HG03139 (cell line): ENCODE results near the gene LRRC8C.

Experiments
- ATAC-seq: cut with Tn5 transposase; IDR thresholded peaks from one replicate; pipeline ENCODE4 v1.9.1; 2021; ENCODE audit not compliant: unreplicated experiment

LRRC8C gene

GRCh38 chr1:89633248-89633799 is 404 bp downstream of the LRRC8C start:
- ATAC-seq = peak; percentile 53

DNA sequence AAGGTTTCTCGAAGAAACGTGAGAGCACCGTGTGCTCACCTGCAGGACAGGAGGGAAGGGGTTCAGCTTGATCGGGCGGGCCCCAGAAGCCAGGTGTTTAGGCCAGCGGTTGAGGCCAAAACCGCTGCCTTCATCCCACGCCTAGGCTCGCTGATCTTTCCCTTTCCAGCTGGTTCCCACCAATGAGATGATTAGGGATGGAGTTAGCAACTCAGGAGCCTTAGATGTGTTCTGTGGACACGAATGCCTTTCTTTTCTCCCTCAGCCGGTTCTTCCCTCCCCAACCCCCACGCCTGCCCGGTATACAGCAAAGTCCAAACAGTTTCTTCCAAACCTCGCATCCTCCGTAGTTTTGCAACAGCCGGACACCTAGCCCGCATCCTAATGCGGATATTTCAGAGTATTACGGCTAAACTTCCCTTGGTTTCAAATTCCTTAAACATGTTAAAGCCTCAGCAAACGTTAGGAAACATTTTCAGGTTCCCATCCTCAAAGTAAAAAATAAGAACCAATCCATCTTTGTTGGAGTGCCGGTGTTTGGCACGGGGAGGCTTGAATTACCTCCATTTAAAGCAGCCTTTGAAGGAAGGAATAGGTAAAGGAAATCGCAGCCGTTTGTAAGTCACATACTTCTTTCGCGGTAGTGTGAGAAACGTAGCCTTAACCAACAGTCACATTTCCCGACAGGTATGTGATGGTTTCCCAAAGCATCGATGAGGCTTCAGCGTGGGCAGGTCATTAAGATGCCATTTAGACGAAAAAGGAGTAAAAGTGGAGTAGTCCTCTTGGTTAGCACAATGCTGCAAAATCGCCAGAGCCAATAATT is 1.1 kb downstream of the LRRC8C start:
- ATAC-seq = no peak

DNA sequence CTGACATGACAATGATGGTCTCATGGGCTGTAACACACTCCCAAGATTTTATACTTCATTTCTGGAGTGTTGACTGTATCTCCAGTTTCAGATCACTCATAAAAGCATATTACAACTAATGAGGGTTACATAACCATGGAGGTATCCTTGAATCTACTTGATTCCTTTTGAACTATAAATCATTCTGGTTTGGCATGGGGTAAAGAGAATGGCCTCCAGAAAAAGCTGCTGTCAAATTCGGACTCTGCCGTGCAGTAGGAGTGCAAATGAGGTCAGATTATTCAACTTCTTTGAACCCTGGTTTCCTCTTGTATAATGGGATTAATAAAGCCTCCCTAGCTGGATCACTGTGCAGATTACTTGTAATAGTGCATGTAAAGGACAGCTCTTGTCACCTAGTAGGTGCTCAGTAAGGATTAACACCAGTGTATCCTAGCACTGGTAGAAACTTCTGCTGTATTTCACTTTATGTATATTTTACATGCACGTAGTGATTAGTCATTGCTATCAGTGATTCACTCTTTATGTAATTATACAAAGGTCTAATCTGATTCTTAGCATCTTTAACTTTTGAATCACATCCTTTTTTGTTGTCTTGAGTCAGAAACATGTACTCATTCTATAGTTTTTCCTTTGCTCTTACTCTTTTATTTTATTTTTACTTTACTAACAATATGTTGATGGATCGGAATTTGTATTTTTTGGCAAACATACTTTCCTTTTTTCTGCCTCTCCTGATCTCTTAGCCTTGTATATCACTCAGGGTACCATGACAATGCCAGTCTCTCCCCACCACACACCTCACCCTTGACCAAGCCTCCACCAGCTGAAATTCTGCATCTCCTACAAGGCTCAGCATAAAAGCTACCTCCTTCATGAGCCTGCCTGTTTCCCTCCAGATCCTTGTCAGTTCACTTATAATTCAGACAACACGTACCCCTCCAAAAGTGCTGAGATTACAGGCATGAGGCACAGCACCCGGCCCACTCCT is 3.2 kb downstream of the LRRC8C start:
- no peak for ATAC-seq

- ATAC-seq = no peak
Observed at GRCh38 chr1:89637496-89637895, 4.6 kb downstream of the LRRC8C start.

- no peak for ATAC-seq
Observed at GRCh38 chr1:89640440-89640839, 7.5 kb downstream of the LRRC8C start.

- ATAC-seq = no peak
Observed at GRCh38 chr1:89641781-89642180, 8.9 kb downstream of the LRRC8C start.

- no peak for ATAC-seq
Observed at GRCh38 chr1:89643577-89643976, 10.7 kb downstream of the LRRC8C start.

GRCh38 chr1:89644119-89644814 is 11.3 kb downstream of the LRRC8C start:
- no peak for ATAC-seq

DNA sequence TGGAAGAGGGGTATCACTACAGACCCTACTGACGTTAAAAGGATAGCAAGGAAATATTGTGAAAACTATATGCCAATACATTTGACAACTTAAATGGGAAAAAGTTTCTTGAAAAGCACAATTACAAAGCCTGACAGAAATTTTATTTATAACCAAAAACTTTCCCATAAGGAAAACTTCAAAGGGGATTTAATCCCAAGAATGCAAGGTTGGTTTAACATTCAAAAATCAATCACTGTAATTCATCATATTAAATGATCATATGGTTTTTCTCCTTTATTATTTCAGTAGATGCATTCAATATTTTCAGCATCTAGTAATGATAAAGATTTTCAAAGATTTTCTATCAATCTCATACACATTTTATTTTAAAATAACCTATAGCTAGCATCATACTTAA is 13.3 kb downstream of the LRRC8C start:
- ATAC-seq = no peak

DNA sequence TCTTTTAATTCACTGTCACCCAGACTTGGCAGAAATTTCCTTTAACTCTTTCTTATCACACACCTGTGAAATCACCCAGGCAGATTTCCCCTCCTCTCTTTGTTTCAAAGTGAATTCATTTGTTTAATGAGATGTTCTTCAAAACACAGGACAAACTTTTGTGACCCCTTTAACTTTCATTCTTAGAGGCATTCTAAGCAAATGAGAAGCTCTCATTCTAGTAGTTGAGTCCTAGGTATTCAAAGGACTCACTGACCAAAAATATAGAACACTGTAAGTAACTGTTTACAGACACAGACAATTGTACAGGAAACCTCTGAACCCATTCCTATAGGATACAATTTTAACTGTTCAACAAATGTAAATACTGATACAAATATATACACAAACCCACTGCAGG is 16.9 kb downstream of the LRRC8C start:
- no peak for ATAC-seq

GRCh38 chr1:89652373-89652772 is 19.5 kb downstream of the LRRC8C start:
- ATAC-seq = no peak

- no peak for ATAC-seq
Observed at GRCh38 chr1:89657886-89658285, 25.0 kb downstream of the LRRC8C start.

GRCh38 chr1:89659322-89660081 is 26.6 kb downstream of the LRRC8C start:
- no peak for ATAC-seq

- ATAC-seq = no peak
Observed at GRCh38 chr1:89660224-89661061, 27.5 kb downstream of the LRRC8C start.

- no peak for ATAC-seq
Observed at GRCh38 chr1:89665941-89666340, 33.0 kb downstream of the LRRC8C start.

DNA sequence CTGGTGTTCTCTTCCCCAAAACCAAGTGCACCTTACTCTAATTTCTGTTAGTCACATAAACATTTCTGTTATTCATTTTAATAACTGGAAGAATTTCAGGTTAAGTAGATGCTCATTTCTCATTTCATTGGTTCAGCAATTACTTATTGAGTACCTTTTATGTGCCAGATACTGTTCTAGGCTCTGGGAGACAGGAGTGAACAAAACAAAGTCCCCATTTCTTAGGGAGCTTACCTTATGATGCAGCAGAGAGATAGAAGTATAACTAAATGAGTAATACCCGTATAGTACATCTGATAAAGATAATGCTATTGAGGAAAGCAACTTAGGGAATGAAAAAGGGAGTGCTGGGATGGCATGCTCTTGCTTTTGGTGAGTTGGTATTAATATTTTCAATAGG is 33.7 kb downstream of the LRRC8C start:
- ATAC-seq = no peak

DNA sequence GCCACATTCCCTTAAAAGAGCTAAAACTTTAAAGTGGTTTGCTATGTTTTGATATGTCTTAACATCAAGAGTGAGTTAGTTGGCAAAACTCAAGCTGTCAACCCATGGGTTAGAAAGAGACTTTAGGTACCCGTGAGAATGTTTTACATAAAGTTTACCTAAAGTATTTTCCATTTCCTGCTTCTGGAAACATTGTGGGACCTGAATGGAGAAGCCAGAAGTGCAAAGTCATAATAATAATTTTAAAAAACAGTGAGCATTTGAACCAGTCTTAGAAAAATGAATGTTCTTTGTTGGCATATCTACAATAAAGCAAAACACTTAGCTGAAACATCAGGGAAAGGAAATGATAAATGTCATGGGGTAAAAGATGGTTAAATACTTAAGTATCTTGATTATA is 34.8 kb downstream of the LRRC8C start:
- no peak for ATAC-seq

DNA sequence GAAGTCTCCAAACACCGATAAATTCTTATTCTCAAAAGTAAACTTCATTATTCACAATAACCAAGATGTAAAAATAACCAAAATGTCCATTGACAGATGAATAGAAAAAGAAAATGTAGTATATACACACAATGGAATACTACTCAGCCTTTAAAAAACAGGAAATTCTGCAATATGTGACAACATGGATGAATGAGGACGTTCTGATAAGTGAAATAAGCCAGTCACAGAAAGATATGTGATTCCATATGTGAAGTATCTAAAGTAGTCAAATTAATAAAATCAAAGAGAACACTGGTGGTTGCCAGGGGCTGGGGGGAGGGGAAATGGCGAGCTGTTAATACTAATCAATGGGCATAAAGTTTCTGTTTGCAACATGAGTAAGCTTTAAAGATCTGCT is 36.0 kb downstream of the LRRC8C start:
- ATAC-seq = no peak

DNA sequence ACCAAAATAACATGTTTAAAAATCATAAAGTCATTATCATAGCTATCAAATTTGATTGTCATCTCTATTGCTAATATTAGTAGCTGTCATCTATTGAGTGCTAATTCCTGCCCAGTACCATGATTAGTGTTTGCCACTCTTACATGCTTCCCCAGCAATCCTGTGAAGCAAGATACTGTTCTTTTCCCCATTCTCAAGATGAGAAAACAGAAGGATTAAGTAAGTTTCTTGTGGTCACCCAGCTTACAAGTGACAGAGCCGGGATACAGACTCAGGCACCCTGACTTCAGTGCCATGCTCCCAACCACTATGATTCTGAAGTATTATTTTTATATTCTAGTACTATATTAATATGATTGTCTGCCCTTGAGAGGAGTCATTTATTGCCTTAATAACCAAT is 36.5 kb downstream of the LRRC8C start:
- no peak for ATAC-seq
